GM21515 (cell line): ENCODE data around the gene FOXI1.

Experiments used
- ATAC-seq: cut with Tn5 transposase; IDR thresholded peaks from one replicate; pipeline ENCODE4 v1.9.1; 2021; ENCODE audit not compliant: unreplicated experiment

Gene FOXI1

GRCh38 chr5:170148430-170149205 lies 42.9 kb downstream of the FOXI1 start:
- no peak for ATAC-seq

GRCh38 chr5:170149206-170149515 lies 43.5 kb downstream of the FOXI1 start:
- no peak for ATAC-seq

GRCh38 chr5:170150713-170151096 lies 45.0 kb downstream of the FOXI1 start:
- ATAC-seq, result no peak

- ATAC-seq, result no peak
These were observed 45.6 kb downstream of the FOXI1 start for GRCh38 chr5:170151097-170151831.

- no peak for ATAC-seq
These were observed 47.1 kb downstream of the FOXI1 start for GRCh38 chr5:170152767-170153166.

GRCh38 chr5:170154297-170154696 lies 48.6 kb downstream of the FOXI1 start:
- no peak for ATAC-seq

- ATAC-seq, result no peak
These were observed 49.0 kb downstream of the FOXI1 start for GRCh38 chr5:170154744-170155143.

DNA sequence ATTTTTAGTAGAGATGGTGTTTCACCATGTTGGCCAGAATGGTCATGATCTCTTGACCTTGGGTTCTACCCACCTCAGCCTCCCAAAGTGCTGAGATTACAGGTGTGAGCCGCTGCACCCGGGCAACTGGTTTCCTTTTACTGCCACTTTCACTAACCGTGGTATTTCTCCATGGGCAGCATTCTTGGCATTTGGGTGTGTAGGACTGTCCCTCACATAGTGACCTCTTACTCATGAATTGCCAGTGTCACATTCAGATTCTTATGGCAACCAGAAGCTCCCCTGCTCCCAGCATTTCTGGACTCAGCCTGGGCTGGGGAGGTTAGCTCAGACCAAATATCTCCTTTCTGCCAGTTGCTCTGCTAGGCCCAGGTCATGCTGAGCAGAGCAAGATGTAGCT lies 50.1 kb downstream of the FOXI1 start:
- ATAC-seq, result no peak

DNA sequence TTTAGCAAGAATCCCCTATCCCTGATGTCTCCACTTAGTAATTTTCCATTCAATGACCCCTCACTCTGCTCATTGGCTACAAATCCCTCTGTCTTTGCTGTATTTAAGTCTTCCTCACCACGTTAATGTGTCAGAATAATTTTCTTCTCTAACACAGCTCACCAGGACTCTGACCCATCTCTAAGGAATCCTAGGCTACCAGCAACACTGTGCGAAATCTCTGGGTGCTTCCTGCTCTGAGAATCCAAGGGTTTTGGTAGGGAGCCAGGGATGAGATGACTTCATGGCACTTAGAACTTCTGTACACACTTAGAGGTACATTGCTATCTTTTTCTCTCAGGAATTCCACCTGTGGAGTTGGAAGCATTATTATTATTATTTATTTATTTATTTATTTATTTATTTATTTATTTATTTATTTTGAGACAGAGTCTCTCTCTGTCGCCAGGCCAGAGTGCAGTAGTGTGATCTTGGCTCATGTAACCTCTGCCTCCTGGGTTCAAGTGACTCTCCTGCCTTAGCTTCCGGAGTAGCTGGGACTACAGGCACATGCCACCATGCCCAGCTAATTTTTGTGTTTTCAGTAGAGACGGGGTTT lies 53.5 kb downstream of the FOXI1 start:
- ATAC-seq, result no peak
